ENCODE data around the gene LYZL6. TPM values are rescaled to one million over a fixed set of nuclear protein-coding genes. Genes with fewer than 3 reads are reported as not detected.

The LYZL6 gene
- total and polyA plus RNA-seq, 2 of the 8 experiments (the other 6 are each of a cell fraction or from before 2014, with no cell fraction given): not detected

DNA sequence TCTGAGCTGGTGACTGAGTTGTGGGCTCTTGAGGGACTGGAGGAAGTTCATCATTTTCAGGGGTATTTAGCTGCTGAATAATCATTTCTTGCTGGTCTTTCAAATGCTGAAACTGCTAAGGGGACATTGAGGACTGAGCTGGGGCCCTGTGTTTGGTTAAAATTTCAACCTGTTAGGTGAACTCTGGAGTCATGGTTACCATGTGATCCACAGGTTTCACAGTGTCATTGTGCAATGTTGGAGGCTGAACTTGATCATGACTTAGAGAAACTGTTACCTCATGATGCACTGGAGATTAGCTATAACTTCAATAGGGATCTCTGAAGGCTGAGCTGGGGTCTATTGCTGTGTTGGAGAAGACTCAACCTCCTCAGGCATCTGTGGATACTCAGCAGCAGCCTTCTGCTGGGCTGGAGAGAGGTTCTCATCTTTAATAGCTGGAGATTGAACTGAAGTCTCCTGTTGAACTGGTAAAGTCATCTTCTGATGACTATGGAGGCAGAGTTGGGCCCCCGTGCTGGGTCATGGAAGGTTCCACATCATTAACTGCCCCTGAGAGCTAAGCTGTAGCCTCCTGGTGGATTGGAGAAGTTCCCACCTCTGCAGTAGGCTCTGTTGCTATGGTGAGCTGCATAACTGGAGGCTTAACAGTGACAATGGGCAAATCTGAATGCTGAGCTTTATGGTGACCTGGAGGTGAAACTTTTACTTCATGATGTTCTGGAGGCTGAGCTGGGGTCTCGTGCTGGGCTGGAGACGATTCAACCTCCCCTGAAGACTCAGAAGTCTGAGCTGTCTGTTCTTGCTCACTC, 28.2 kb downstream of the LYZL6 start (continued):
- TF ChIP-seq, protein P1, sequence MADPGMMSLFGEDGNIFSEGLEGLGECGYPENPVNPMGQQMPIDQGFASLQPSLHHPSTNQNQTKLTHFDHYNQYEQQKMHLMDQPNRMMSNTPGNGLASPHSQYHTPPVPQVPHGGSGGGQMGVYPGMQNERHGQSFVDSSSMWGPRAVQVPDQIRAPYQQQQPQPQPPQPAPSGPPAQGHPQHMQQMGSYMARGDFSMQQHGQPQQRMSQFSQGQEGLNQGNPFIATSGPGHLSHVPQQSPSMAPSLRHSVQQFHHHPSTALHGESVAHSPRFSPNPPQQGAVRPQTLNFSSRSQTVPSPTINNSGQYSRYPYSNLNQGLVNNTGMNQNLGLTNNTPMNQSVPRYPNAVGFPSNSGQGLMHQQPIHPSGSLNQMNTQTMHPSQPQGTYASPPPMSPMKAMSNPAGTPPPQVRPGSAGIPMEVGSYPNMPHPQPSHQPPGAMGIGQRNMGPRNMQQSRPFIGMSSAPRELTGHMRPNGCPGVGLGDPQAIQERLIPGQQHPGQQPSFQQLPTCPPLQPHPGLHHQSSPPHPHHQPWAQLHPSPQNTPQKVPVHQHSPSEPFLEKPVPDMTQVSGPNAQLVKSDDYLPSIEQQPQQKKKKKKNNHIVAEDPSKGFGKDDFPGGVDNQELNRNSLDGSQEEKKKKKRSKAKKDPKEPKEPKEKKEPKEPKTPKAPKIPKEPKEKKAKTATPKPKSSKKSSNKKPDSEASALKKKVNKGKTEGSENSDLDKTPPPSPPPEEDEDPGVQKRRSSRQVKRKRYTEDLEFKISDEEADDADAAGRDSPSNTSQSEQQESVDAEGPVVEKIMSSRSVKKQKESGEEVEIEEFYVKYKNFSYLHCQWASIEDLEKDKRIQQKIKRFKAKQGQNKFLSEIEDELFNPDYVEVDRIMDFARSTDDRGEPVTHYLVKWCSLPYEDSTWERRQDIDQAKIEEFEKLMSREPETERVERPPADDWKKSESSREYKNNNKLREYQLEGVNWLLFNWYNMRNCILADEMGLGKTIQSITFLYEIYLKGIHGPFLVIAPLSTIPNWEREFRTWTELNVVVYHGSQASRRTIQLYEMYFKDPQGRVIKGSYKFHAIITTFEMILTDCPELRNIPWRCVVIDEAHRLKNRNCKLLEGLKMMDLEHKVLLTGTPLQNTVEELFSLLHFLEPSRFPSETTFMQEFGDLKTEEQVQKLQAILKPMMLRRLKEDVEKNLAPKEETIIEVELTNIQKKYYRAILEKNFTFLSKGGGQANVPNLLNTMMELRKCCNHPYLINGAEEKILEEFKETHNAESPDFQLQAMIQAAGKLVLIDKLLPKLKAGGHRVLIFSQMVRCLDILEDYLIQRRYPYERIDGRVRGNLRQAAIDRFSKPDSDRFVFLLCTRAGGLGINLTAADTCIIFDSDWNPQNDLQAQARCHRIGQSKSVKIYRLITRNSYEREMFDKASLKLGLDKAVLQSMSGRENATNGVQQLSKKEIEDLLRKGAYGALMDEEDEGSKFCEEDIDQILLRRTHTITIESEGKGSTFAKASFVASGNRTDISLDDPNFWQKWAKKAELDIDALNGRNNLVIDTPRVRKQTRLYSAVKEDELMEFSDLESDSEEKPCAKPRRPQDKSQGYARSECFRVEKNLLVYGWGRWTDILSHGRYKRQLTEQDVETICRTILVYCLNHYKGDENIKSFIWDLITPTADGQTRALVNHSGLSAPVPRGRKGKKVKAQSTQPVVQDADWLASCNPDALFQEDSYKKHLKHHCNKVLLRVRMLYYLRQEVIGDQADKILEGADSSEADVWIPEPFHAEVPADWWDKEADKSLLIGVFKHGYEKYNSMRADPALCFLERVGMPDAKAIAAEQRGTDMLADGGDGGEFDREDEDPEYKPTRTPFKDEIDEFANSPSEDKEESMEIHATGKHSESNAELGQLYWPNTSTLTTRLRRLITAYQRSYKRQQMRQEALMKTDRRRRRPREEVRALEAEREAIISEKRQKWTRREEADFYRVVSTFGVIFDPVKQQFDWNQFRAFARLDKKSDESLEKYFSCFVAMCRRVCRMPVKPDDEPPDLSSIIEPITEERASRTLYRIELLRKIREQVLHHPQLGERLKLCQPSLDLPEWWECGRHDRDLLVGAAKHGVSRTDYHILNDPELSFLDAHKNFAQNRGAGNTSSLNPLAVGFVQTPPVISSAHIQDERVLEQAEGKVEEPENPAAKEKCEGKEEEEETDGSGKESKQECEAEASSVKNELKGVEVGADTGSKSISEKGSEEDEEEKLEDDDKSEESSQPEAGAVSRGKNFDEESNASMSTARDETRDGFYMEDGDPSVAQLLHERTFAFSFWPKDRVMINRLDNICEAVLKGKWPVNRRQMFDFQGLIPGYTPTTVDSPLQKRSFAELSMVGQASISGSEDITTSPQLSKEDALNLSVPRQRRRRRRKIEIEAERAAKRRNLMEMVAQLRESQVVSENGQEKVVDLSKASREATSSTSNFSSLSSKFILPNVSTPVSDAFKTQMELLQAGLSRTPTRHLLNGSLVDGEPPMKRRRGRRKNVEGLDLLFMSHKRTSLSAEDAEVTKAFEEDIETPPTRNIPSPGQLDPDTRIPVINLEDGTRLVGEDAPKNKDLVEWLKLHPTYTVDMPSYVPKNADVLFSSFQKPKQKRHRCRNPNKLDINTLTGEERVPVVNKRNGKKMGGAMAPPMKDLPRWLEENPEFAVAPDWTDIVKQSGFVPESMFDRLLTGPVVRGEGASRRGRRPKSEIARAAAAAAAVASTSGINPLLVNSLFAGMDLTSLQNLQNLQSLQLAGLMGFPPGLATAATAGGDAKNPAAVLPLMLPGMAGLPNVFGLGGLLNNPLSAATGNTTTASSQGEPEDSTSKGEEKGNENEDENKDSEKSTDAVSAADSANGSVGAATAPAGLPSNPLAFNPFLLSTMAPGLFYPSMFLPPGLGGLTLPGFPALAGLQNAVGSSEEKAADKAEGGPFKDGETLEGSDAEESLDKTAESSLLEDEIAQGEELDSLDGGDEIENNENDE (IDR thresholded peaks at IDR 0.05; ENCODE audit: insufficient replicate concordance, low read length): no peak
- TF ChIP-seq, protein P2, sequence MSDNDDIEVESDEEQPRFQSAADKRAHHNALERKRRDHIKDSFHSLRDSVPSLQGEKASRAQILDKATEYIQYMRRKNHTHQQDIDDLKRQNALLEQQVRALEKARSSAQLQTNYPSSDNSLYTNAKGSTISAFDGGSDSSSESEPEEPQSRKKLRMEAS (IDR thresholded peaks at IDR 0.05): no peak
- TF ChIP-seq TEAD4 (IDR thresholded peaks at IDR 0.05; ENCODE audit: low read depth, low read length): no peak
- no peak for TF ChIP-seq RNF2 (IDR thresholded peaks at IDR 0.05; ENCODE audit: borderline replicate concordance, low read depth, low read length, missing control alignments, poor library complexity, severe bottlenecking)
- TF ChIP-seq TAF7 (optimal IDR thresholded peaks at IDR 0.05; ENCODE audit: borderline replicate concordance, low read depth, low read length): no peak
- TF ChIP-seq CTCF (IDR thresholded peaks at IDR 0.05; ENCODE audit: control extremely low read depth in 1 of 3, insufficient read depth in 1 of 3, low read depth in 1 of 3, low read length in 3 of 3): no peak
